Eye (tissue), 1 donor: ENCODE measurements around the gene OR2J1.
"Not testable (repeated sequence)": the region's sequence is repeated elsewhere in the genome, so short reads cannot be mapped to it uniquely, and the experiment has no call there.

Experiments used
- DNase-seq: peaks from one replicate; pipeline ENCODE4 v3.0.0-alpha.2; 2015

The OR2J1 gene

GRCh38 chr6:29099190-29099589 is at the start of gene OR2J1:
OR2J1 (plus strand) TSS chr6:29099490; CDS start chr6:29100943, 1,453 bp downstream.
- no peak for DNase-seq

- no peak for DNase-seq
Observed at GRCh38 chr6:29051680-29052079, 47.6 kb upstream of the OR2J1 start.

DNA sequence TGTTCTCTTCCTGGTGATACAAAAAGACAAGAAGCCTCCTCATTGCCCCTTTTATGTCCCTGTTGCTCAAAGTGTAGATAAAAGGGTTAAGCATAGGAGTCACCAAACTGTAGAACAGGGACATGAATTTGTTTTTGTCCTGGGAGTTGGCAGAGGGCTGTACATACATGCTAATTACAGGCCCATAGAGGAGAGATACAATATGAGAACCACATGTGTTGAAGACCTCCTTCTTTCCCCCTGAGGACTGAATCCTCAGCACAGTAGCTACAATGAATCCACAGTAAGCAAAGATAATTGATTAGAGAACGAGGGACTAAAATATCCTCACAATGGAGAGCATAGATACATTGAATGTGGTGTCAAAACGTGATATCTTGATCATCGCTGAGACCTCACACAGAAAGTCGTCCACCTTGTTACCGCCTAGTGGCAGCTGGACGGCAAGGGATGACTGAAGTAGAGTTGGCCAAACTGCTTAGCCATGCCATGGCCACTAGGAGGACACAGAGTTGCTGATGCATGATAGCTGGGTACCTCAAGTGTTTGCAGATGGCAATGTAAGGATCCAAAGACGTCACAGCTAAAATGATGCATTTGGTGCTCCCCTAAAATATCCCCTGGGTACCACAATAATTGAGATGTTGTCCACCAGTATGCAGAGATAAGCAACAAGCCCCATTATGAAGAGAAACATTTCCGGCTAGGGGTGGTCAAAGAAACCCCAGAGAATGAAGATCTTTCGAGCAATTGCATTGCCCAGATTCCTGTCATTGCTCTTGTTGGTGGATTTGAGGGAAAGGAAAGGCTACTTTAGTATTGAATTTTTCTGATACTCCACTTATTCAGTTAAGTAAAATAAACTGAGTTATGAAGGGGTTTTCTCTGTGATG is 27.2 kb upstream of the OR2J1 start:
- DNase-seq: peak; percentile 5

- no peak for DNase-seq
Observed at GRCh38 chr6:29079203-29079602, 20.1 kb upstream of the OR2J1 start.

- no peak for DNase-seq
Observed at GRCh38 chr6:29081312-29081711, 18.0 kb upstream of the OR2J1 start.

DNA sequence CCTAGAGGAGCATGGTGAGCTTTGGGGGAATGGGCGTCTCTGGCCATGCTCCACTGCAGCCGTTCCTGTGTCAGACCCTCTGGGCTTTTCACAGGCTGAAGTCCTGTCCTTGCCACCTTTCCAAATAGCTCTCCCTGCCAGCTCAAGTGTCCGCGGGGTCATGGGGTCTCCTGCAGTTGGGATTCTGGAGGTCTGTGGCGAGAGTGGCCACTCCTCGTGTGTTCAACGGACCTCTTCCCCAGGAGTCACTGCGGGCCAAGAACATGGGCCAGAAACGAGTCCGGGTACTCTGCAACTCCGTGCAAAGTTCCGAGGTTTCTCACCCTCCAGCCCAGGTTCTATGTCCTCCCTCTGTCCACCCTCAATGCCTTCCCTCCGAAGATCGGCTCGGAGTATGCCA is 16.8 kb upstream of the OR2J1 start:
- DNase-seq: no peak

- DNase-seq: no peak
Observed at GRCh38 chr6:29087213-29087612, 12.1 kb upstream of the OR2J1 start, which contains the start of gene OR2B3. OR2B3 (minus strand) TSS chr6:29087313; CDS start chr6:29087248, 65 bp downstream.

DNA sequence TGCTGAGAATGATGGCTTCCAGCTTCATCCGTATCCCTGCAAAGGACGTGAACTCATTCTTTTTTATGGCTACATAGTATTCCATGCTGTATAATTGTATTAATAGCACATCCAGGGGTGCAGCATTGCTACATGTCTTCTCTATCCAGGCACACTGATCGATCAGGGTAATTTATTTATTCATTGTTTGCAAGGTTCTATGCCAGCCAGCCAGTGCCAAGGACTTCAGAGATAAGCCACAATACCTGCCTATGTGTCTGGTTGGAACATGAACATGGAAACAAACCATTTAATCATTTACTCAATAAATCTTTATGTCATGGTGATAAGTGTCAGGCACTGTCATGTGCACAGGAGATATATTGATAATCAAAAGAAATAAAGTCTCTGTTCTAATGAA is 6.3 kb upstream of the OR2J1 start:
- DNase-seq: no peak

- DNase-seq: no peak
Observed at GRCh38 chr6:29097803-29098202, 1.5 kb upstream of the OR2J1 start.

DNA sequence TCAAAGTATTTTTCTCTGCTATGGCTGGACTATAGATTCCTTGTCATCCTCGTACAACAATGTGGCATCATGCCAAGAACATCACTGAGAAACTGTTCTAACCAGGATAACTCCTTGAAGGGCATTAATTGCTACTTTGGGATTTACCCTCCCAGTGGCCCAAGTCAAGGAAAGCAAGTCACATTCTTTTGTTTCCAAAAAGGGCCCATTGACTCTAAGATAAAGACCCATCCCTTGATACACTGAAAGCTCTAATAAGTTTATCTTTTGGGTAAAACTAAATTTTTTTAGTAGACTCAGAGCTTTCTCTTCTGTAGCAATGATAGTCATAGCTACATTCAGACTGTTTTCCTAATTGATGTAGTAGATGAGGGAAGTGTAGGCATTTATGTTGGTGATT is 8.5 kb downstream of the OR2J1 start, which contains the start of gene OR2J3:
Gene OR2J3 (plus strand): TSS at position 301 of the 400 bp plus-strand sequence. CDS start 3,833 bp downstream, outside the sequence.
- DNase-seq: no peak

- no peak for DNase-seq
Observed at GRCh38 chr6:29112135-29112534, 12.8 kb downstream of the OR2J1 start.

- DNase-seq: not testable (repeated sequence)
Observed at GRCh38 chr6:29114964-29115363, 15.7 kb downstream of the OR2J1 start.

- no peak for DNase-seq
Observed at GRCh38 chr6:29129326-29130012, 30.2 kb downstream of the OR2J1 start.

- no peak for DNase-seq
Observed at GRCh38 chr6:29130644-29131043, 31.4 kb downstream of the OR2J1 start.

DNA sequence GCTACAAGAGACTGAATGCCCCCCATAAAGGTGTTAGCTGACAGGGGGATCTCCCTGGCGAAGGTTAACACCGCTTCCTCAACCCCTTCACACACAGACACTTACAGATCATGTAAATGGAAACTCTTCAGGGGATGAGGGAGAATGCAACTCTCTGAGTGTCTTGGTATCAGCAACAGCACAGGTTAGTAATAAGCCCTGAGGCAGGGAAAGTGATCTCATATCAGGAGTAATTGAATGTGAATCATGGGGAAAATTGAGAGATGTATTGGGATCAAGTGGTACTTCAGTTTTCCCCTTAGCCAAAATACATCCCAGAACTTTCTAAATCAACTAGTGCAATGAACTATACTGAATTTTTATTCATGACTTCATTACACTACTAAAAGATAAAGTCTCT is 32.4 kb downstream of the OR2J1 start:
- DNase-seq: no peak

- no peak for DNase-seq
Observed at GRCh38 chr6:29137724-29138123, 38.4 kb downstream of the OR2J1 start.

- DNase-seq: no peak
Observed at GRCh38 chr6:29141606-29142005, 42.3 kb downstream of the OR2J1 start.

GRCh38 chr6:29142309-29142708 is 43.0 kb downstream of the OR2J1 start:
- no peak for DNase-seq

DNA sequence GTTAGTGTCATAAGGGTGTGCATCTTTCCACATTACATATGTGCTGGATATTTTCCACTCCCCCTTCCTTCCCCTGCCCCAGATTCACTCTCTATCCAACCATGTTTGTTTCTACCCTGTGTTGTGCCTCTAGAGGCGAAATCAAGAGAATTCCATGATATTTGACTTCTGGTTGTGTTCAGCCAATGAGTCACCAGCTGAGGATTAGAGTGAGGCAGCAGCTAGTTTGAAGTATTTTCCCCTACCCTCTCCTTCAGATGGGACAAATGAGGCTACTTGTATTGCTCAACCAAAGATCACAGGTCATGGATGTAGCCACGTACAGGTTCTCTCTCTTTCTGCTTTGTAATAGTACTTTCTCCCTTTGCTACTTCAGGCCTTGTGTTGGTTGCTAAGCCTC is 46.9 kb downstream of the OR2J1 start:
- DNase-seq: no peak

DNA sequence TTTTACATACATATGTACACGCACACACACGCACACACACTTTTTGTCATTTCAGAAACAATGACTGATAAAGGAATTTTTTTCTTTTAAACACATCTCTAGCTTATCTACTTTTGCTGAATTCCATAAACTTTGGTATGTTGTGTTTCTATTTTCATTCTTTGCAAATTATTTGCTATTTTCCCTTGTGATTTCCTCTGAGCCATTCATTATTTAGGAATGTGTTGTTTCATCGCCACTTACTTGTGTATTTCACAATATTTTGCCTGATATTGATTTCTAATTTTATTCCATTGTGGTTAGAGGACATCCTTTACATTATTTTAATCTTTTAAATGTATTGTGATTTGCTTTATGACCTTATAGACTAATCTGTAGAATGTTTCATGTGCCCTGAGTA is 47.8 kb downstream of the OR2J1 start:
- DNase-seq: no peak

- DNase-seq: not testable (repeated sequence)
Observed at GRCh38 chr6:29149444-29149843, 50.2 kb downstream of the OR2J1 start.
